ENCODE measurements around the gene SLC66A2.

DNA sequence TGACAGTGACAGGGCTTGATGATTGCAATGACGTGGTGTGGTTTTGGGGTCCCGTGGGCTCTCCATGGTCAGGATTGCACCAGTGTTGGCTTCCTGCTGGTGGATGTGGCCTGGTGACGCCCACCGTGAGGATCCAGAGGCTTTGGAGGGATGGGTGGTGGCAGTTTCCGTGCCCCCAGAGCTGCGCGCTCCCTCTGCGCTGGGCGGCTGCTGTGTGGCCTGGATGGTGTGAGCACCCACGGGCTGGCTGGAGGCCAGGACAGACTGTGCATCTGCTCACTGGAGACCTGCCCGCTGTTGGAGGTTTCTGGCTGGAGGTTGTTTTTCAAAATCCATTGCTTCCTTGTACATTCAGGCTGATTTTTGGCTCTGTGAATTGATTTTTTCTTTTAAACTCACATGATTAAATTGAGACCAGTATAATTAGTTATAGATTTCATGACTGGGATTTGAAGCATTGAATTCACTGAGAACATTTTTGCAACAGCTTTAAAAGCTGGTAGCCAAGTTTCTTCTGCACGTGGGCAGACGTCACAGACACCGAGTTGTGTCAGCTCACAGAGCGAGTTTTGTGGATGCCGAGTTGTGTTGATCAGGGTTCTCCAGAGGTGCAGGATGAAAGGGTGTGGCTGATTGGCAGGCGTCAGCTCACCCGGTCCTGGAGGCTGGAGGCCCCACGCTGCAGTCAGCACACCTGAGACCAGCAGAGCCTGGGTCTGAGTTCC lies 81.0 kb downstream of the SLC66A2 start:
- TF ChIP-seq ZNF565 (CRISPR knock-in tag; conservative IDR thresholded peaks at IDR 0.05; ENCODE audit: low read depth) (no peak), ZNF70 (CRISPR knock-in tag; IDR thresholded peaks at IDR 0.05) (no peak), TOX (CRISPR knock-in tag; IDR thresholded peaks at IDR 0.05; ENCODE audit: borderline replicate concordance) (no peak), ZC3H10 (CRISPR knock-in tag; IDR thresholded peaks at IDR 0.05) (no peak), ZFP30 (CRISPR knock-in tag; IDR thresholded peaks at IDR 0.05) (no peak), PATZ1 (CRISPR knock-in tag; IDR thresholded peaks at IDR 0.05; ENCODE audit: borderline replicate concordance) (no peak), CSDC2 (CRISPR knock-in tag; IDR thresholded peaks at IDR 0.05) (no peak), PPARA (CRISPR knock-in tag; IDR thresholded peaks at IDR 0.05; ENCODE audit: borderline replicate concordance) (no peak), ZFP3 (CRISPR knock-in tag; IDR thresholded peaks at IDR 0.05) (no peak), RARB (CRISPR knock-in tag; IDR thresholded peaks at IDR 0.05) (no peak), SNAI2 (CRISPR knock-in tag; IDR thresholded peaks at IDR 0.05) (no peak)

Data from SK-N-SH treated with all-trans-retinoic acid at 6 μM for 48 hours (cell line).